GM18909 (cell line): Measurements from ENCODE around the gene CHAC1.

ENCODE experiments used
- ATAC-seq: cut with Tn5 transposase; IDR thresholded peaks from one replicate; pipeline ENCODE4 v1.9.1; 2021; ENCODE audit warnings: mild to moderate bottlenecking; ENCODE audit not compliant: unreplicated experiment, poor library complexity

Gene CHAC1

GRCh38 chr15:40952901-40953712 lies at the start of gene CHAC1:
TSS of gene CHAC1 (plus strand) at chr15:40953471. CDS start at chr15:40953584, 113 bp downstream.
- peak; percentile 93 for ATAC-seq

GRCh38 chr15:40904552-40905201 lies 48.6 kb upstream of the CHAC1 start:
- ATAC-seq, result no peak

GRCh38 chr15:40906091-40906990 lies 46.9 kb upstream of the CHAC1 start:
- peak; percentile 66 for ATAC-seq

GRCh38 chr15:40906991-40907802 lies 46.1 kb upstream of the CHAC1 start:
- ATAC-seq, result peak; percentile 20

- no peak for ATAC-seq
These were observed 45.2 kb upstream of the CHAC1 start for GRCh38 chr15:40908095-40908494.

GRCh38 chr15:40909662-40910630 lies 43.3 kb upstream of the CHAC1 start:
- ATAC-seq, result no peak

GRCh38 chr15:40911141-40911540 lies 42.1 kb upstream of the CHAC1 start:
- ATAC-seq, result no peak

- no peak for ATAC-seq
These were observed 41.6 kb upstream of the CHAC1 start for GRCh38 chr15:40911693-40912092.

- no peak for ATAC-seq
These were observed 40.8 kb upstream of the CHAC1 start for GRCh38 chr15:40912478-40912877.

- ATAC-seq, result no peak
These were observed 39.3 kb upstream of the CHAC1 start for GRCh38 chr15:40914013-40914412.

- ATAC-seq, result no peak
These were observed 38.8 kb upstream of the CHAC1 start for GRCh38 chr15:40914486-40914885.

GRCh38 chr15:40915116-40915661 lies 38.1 kb upstream of the CHAC1 start:
- ATAC-seq, result no peak

GRCh38 chr15:40915679-40916078 lies 37.6 kb upstream of the CHAC1 start:
- no peak for ATAC-seq

- no peak for ATAC-seq
These were observed 35.7 kb upstream of the CHAC1 start for GRCh38 chr15:40917585-40917984.

GRCh38 chr15:40918146-40918798 lies 35.0 kb upstream of the CHAC1 start:
- ATAC-seq, result no peak

GRCh38 chr15:40918799-40919392 lies 34.4 kb upstream of the CHAC1 start:
- no peak for ATAC-seq

GRCh38 chr15:40921949-40922607 lies 31.2 kb upstream of the CHAC1 start:
- no peak for ATAC-seq
